ENCODE results near the gene OSBPL5. TPM values are rescaled to one million over a fixed set of nuclear protein-coding genes. Genes with fewer than 3 reads are reported as not detected.

The OSBPL5 gene
- total RNA-seq, 1 experiment from 2014 or later, result 6.4 TPM

DNA sequence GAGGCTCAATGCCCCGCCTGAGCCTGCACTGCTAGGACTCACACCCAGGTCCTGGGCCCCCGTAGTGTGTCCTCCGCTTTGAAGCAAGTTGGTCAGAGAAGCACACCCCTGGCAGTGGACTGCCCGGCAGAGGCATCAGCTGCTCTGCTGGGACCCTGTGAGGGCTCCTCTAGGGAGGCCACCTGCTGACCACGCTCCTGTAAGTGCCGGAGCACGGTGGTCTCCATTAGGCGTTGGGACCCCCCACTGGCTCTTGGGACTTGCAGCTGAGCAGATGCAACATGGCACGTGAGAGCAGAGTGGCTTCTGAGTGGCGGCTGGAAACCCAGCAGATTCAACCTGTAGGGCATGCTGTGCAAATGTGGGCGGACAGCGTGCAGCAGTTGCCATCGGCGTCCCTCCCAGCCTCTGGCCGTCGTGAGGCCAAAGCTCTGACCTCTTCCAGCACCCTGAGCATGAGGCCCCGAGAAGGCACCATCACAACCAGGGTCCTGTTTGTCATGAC is 36.6 kb upstream of the OSBPL5 start:
- Histone ChIP-seq H3F3A (ENCODE audit: insufficient read depth, low read depth) (no peaks in the 10 kb centered on the region), H3K27me3 (ENCODE audit: insufficient read depth, low read depth) (peaks cover 56% of the 10 kb centered on the region), H3K9me3 (ENCODE audit: insufficient read depth, low read depth) (no peaks in the 10 kb centered on the region), H3K27ac (no peak overlapping the region), H3K4me1 (replicated peaks; ENCODE audit: insufficient read depth) (no peaks in the 10 kb centered on the region), H4K20me1 (ENCODE audit: insufficient read depth) (no peaks in the 10 kb centered on the region), H3K4me2 (no peak overlapping the region), H2AFZ (no peak overlapping the region), H3K79me2 (ENCODE audit: low read depth) (no peaks in the 10 kb centered on the region), H3K4me3 (no peak overlapping the region), H3K36me3 (ENCODE audit: low read depth) (no peaks in the 10 kb centered on the region), H3K9me2 (ENCODE audit: insufficient read depth) (no peaks in the 10 kb centered on the region)
- intact Hi-C loops (cut with micrococcal nuclease; ENCODE audit: unreplicated experiment), result no loop called here
- BruUV-seq (replicated peaks), result no TSS peak
- TF ChIP-seq, protein P1, sequence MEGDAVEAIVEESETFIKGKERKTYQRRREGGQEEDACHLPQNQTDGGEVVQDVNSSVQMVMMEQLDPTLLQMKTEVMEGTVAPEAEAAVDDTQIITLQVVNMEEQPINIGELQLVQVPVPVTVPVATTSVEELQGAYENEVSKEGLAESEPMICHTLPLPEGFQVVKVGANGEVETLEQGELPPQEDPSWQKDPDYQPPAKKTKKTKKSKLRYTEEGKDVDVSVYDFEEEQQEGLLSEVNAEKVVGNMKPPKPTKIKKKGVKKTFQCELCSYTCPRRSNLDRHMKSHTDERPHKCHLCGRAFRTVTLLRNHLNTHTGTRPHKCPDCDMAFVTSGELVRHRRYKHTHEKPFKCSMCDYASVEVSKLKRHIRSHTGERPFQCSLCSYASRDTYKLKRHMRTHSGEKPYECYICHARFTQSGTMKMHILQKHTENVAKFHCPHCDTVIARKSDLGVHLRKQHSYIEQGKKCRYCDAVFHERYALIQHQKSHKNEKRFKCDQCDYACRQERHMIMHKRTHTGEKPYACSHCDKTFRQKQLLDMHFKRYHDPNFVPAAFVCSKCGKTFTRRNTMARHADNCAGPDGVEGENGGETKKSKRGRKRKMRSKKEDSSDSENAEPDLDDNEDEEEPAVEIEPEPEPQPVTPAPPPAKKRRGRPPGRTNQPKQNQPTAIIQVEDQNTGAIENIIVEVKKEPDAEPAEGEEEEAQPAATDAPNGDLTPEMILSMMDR (conservative IDR thresholded peaks at IDR 0.05), result no peak
- no peak for TF ChIP-seq EZH2 (IDR thresholded peaks at IDR 0.05; ENCODE audit: low read depth)
- ChIA-PET CTCF (no interaction called here), POLR2A (ENCODE audit: unreplicated experiment) (no interaction called here)
- no peak for DNase-seq

GRCh38 chr11:3201112-3201581 is 36.0 kb upstream of the OSBPL5 start:
- no peaks in the 10 kb centered on the region for H3K9me2 ChIP-seq (ENCODE audit: insufficient read depth)
- ChIA-PET POLR2A (ENCODE audit: unreplicated experiment) (no interaction called here), CTCF (no interaction called here)
- no peaks in the 10 kb centered on the region for H3K9me3 ChIP-seq (ENCODE audit: insufficient read depth, low read depth)
- no peak for DNase-seq
- H3K4me1 ChIP-seq (replicated peaks; ENCODE audit: insufficient read depth), result no peaks in the 10 kb centered on the region
- intact Hi-C loops (cut with micrococcal nuclease; ENCODE audit: unreplicated experiment), result no loop called here
- no peak overlapping the region for H2AFZ ChIP-seq
- no peak overlapping the region for H3K4me3 ChIP-seq
- no peaks in the 10 kb centered on the region for H3K79me2 ChIP-seq (ENCODE audit: low read depth)
- no peaks in the 10 kb centered on the region for H3F3A ChIP-seq (ENCODE audit: insufficient read depth, low read depth)
- no TSS peak for BruUV-seq (replicated peaks)
- no peak overlapping the region for H3K4me2 ChIP-seq
- H3K36me3 ChIP-seq (ENCODE audit: low read depth), result no peaks in the 10 kb centered on the region
- peaks cover 57% of the 10 kb centered on the region for H3K27me3 ChIP-seq (ENCODE audit: insufficient read depth, low read depth)
- no peak overlapping the region for H3K27ac ChIP-seq
- H4K20me1 ChIP-seq (ENCODE audit: insufficient read depth), result no peaks in the 10 kb centered on the region
- TF ChIP-seq, protein P1 (conservative IDR thresholded peaks at IDR 0.05), result no peak
- TF ChIP-seq EZH2 (IDR thresholded peaks at IDR 0.05; ENCODE audit: low read depth), result no peak

- Histone ChIP-seq H3K4me3 (no peak overlapping the region), H3K79me2 (ENCODE audit: low read depth) (no peaks in the 10 kb centered on the region), H3K36me3 (ENCODE audit: low read depth) (no peaks in the 10 kb centered on the region), H3K4me2 (no peak overlapping the region), H3K27me3 (ENCODE audit: insufficient read depth, low read depth) (peaks cover 56% of the 10 kb centered on the region), H2AFZ (no peak overlapping the region), H3K4me1 (replicated peaks; ENCODE audit: insufficient read depth) (no peaks in the 10 kb centered on the region), H3F3A (ENCODE audit: insufficient read depth, low read depth) (no peaks in the 10 kb centered on the region), H3K27ac (no peak overlapping the region), H4K20me1 (ENCODE audit: insufficient read depth) (no peaks in the 10 kb centered on the region), H3K9me2 (ENCODE audit: insufficient read depth) (no peaks in the 10 kb centered on the region), H3K9me3 (ENCODE audit: insufficient read depth, low read depth) (no peaks in the 10 kb centered on the region)
- TF ChIP-seq EZH2 (IDR thresholded peaks at IDR 0.05; ENCODE audit: low read depth), result no peak
- TF ChIP-seq, protein P1 (conservative IDR thresholded peaks at IDR 0.05), result no peak
- CTCF ChIA-PET, result no interaction called here
- POLR2A ChIA-PET (ENCODE audit: unreplicated experiment), result no interaction called here
- no peak for DNase-seq
- no TSS peak for BruUV-seq (replicated peaks)
- intact Hi-C loops (cut with micrococcal nuclease; ENCODE audit: unreplicated experiment), result no loop called here
Measured at GRCh38 chr11:3200388-3201111, 35.4 kb upstream of the OSBPL5 start.
